HepG2 (cell line): ENCODE measurements around the gene ATP10A.

Experiments
- AGO1 ChIP-seq: fragments of 200-400 bp; formaldehyde crosslinking; IDR thresholded peaks from 2 replicates; pipeline ENCODE4 v1.6.1; 2017; ENCODE audit warnings: mild to moderate bottlenecking, low read depth, low read length, moderate library complexity; ENCODE audit not compliant: poor library complexity, severe bottlenecking
- CEBPZ ChIP-seq: IDR thresholded peaks from 2 replicates; pipeline ENCODE4 v1.6.1; 2012; ENCODE audit warnings: low read length, improper control_type of control experiment
- CTCF ChIP-seq: sonication (generic); formaldehyde crosslinking; IDR thresholded peaks from 2 replicates; pipeline ENCODE4 v1.5.0; 2020; ENCODE audit warnings: mild to moderate bottlenecking, missing genetic modification reagents, moderate library complexity
- FOSL2 ChIP-seq: sonication (generic); formaldehyde crosslinking; IDR thresholded peaks from 2 replicates; pipeline ENCODE4 v1.4.0; 2020; ENCODE audit warnings: missing genetic modification reagents
- POLR2A ChIP-seq, 2 experiments: IDR thresholded peaks; 2 replicates each; pipeline ENCODE4 v1.6.1; 2011; ENCODE audit warnings: low read depth in 2 of 2, low read length in 2 of 2, mild to moderate bottlenecking in 1 of 2, moderate library complexity in 1 of 2; ENCODE audit not compliant: insufficient read depth in 1 of 2
- TAF15 ChIP-seq: fragments of 200-400 bp; formaldehyde crosslinking; IDR thresholded peaks from one replicate; pipeline ENCODE4 v1.6.1; 2018; ENCODE audit warnings: mild to moderate bottlenecking, low read depth, low read length; ENCODE audit not compliant: poor library complexity, severe bottlenecking
- TBX3 ChIP-seq: fragments of 450-650 bp; IDR thresholded peaks from 2 replicates; pipeline ENCODE4 v1.6.1; 2017; ENCODE audit warnings: antibody characterized with exemption, mild to moderate bottlenecking, inconsistent platforms, borderline replicate concordance
- ZNF569 ChIP-seq: sonication (generic); formaldehyde crosslinking; IDR thresholded peaks from 2 replicates; pipeline ENCODE4 v1.5.0; 2020; ENCODE audit warnings: mild to moderate bottlenecking, missing genetic modification reagents, moderate library complexity, borderline replicate concordance
- TF ChIP-seq, protein P1 (sequence below): IDR thresholded peaks from 2 replicates; pipeline ENCODE4 v1.6.1; 2016; ENCODE audit warnings: control low read depth
- TF ChIP-seq, protein P2 (sequence below): sonication (generic); formaldehyde crosslinking; IDR thresholded peaks from 2 replicates; pipeline ENCODE4 v1.4.0; 2020; ENCODE audit warnings: mild to moderate bottlenecking, missing genetic modification reagents
- TF ChIP-seq, protein P3 (sequence below): sonication (generic); formaldehyde crosslinking; IDR thresholded peaks from 2 replicates; pipeline ENCODE4 v1.9.0; 2021; ENCODE audit warnings: missing genetic modification reagents, mild to moderate bottlenecking, borderline replicate concordance

GRCh38 chr15:25780479-25781255 is 82.5 kb downstream of the ATP10A start:
- TF ChIP-seq, protein P1, sequence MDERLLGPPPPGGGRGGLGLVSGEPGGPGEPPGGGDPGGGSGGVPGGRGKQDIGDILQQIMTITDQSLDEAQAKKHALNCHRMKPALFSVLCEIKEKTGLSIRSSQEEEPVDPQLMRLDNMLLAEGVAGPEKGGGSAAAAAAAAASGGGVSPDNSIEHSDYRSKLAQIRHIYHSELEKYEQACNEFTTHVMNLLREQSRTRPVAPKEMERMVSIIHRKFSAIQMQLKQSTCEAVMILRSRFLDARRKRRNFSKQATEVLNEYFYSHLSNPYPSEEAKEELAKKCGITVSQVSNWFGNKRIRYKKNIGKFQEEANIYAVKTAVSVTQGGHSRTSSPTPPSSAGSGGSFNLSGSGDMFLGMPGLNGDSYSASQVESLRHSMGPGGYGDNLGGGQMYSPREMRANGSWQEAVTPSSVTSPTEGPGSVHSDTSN: no peak
- TF ChIP-seq CTCF (no peak), FOSL2 (CRISPR knock-in tag) (no peak), TAF15 (no peak), ZNF569 (CRISPR knock-in tag) (no peak), CEBPZ (no peak), POLR2A (IDR thresholded peaks at IDR 0.05; ENCODE audit: insufficient read depth in 1 of 2, low read depth in 2 of 2, low read length in 2 of 2) (no peak), AGO1 (no peak), TBX3 (no peak)
- TF ChIP-seq, protein P2, sequence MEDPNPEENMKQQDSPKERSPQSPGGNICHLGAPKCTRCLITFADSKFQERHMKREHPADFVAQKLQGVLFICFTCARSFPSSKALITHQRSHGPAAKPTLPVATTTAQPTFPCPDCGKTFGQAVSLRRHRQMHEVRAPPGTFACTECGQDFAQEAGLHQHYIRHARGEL: no peak
- TF ChIP-seq, protein P3, sequence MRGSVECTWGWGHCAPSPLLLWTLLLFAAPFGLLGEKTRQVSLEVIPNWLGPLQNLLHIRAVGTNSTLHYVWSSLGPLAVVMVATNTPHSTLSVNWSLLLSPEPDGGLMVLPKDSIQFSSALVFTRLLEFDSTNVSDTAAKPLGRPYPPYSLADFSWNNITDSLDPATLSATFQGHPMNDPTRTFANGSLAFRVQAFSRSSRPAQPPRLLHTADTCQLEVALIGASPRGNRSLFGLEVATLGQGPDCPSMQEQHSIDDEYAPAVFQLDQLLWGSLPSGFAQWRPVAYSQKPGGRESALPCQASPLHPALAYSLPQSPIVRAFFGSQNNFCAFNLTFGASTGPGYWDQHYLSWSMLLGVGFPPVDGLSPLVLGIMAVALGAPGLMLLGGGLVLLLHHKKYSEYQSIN: no peak
